Thyroid gland (tissue), 4 donors: ENCODE measurements around the gene OBSL1. TPM values are rescaled to one million over a fixed set of nuclear protein-coding genes. Genes with fewer than 3 reads are reported as not detected.

Experiments
- DNase-seq, 2 donors: peaks; one replicate each; pipeline ENCODE4 v3.0.0-alpha.2; 2019
- H3K27ac ChIP-seq, 3 donors: fragments of 200-600 bp; sonication (generic); 1 replicate in 2 of 3; 2 replicates in 1 of 3; pipeline ENCODE4 v1.5.1; 2016 to 2019; ENCODE audit warnings: mild to moderate bottlenecking in 1 of 3, moderate library complexity in 1 of 3
- H3K27me3 ChIP-seq: fragments of 200-600 bp; sonication (generic); one replicate; pipeline ENCODE4 v1.5.1; 2019
- H3K36me3 ChIP-seq, 2 donors: fragments of 200-600 bp; sonication (generic); one replicate each; pipeline ENCODE4 v1.5.1; 2016 to 2019
- H3K4me1 ChIP-seq, 2 donors: fragments of 200-600 bp; sonication (generic); one replicate each; pipeline ENCODE4 v1.5.1; 2017 to 2019
- H3K4me3 ChIP-seq, 3 donors: fragments of 200-600 bp; sonication (generic); replicated peaks in 1 of 3; 1 replicate in 2 of 3; 2 replicates in 1 of 3; pipeline ENCODE4 v1.5.1; 2016; ENCODE audit warnings: mild to moderate bottlenecking in 1 of 3
- H3K9me3 ChIP-seq: fragments of 200-600 bp; sonication (generic); one replicate; pipeline ENCODE4 v1.5.1; 2017
- CTCF ChIP-seq, 6 experiments: fragments of 200-600 bp in 3 of 6; fragments of 450-650 bp in 3 of 6; sonication (generic) in 3 of 6; IDR thresholded peaks; one replicate each; pipeline ENCODE4 v1.5.1; 2016 to 2019; ENCODE audit warnings: antibody characterized with exemption in 6 of 6, mild to moderate bottlenecking in 2 of 6, inconsistent platforms in 1 of 6, moderate library complexity in 1 of 6
- POLR2A ChIP-seq, 2 donors: fragments of 450-650 bp; IDR thresholded peaks; one replicate each; pipeline ENCODE4 v1.6.1; 2017; ENCODE audit warnings: antibody characterized with exemption in 2 of 2, mild to moderate bottlenecking in 2 of 2, moderate library complexity in 1 of 2
- WGBS, 2 donors: methylation state at CpG; one replicate each; pipeline ENCODE4 v1.1.5; 2017; 5-methylcytosine and 5-hydroxymethylcytosine counted together
- intact Hi-C: fragments of 100-400 bp; cut with DNase I; formaldehyde crosslinking; loops from one replicate; pipeline ENCODE4 v1.15.1; 2023
- total RNA-seq, 4 donors: library from RNA; depleted of rRNA; stranded (reverse); fragments of >200 nt; gene quantifications; one replicate each; pipeline ENCODE4 v1.2.3, GENCODE V29; 2016

Gene OBSL1
- total RNA-seq, 4 donors from 2014 or later, result 142 to 200 (median 170) TPM

DNA sequence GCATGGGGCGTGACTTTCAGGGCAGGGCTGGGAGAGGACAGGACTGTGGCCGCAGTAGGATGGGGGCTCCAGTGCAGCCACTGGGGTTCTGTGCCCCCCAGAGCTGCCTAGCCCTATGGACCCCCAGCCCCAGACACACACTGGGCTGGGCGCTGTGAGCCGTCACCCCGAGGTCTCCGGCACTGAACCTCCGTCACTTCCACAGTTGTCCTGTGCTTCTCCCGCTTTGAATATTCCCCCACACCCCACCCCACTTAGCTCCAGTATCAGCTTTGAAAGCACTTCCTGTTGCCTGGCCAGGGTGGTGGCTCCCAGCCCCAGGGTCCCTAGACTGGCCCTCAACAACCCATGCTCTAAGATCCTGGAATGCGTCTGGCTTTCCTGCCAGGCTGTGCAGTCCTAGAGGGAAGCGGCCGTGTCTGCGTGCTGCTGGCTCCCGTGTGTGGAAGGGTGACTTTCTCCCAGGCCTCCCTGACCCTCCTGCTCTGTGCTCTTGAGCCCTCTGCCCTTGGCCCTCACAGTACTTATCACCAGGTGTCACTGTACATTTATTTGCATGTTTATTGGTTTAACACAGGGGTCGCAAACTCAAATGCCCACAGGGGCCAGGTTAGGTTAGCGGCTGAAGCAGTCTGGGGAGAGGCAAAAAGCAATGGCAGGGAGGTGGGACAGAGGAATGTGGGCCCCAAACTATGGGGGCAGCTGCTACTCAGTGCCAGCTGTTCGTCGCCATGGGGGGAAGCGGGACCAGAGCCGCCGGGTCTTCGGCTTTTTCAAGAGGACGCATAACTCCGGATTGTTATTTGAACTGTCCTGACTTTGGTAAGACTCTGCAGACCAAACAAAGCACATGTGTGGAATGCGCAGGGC, 9.9 kb downstream of the OBSL1 start:
- no peak overlapping the region for H3K27ac ChIP-seq
- WGBS, 2 donors, result 76 to 77% methylated on average over 21 to 24 of the region's 24 CpGs
- no peak for TF ChIP-seq POLR2A (IDR thresholded peaks at IDR 0.05)
- TF ChIP-seq CTCF (IDR thresholded peaks at IDR 0.05), result no peak
- peaks cover 0 to 8% of the 10 kb centered on the region in 2 donors for H3K36me3 ChIP-seq
- no peaks in the 10 kb centered on the region for H3K9me3 ChIP-seq
- no peak for DNase-seq
- peaks cover 0 to 6% of the 10 kb centered on the region in 2 donors for H3K4me1 ChIP-seq
- no peaks in the 10 kb centered on the region for H3K27me3 ChIP-seq
- H3K4me3 ChIP-seq, result no peak overlapping the region
- intact Hi-C loops, result no loop called here

- H3K4me1 ChIP-seq, result peaks cover 0 to 6% of the 10 kb centered on the region in 2 donors
- H3K36me3 ChIP-seq, result peaks cover 0 to 8% of the 10 kb centered on the region in 2 donors
- 74 to 93% methylated on average over 3 of the region's 3 CpGs for WGBS, 2 donors
- no peak overlapping the region for H3K27ac ChIP-seq
- no peak overlapping the region for H3K4me3 ChIP-seq
- no peaks in the 10 kb centered on the region for H3K9me3 ChIP-seq
- DNase-seq, result no peak
- intact Hi-C loops, result no loop called here
- TF ChIP-seq CTCF (IDR thresholded peaks at IDR 0.05), result no peak
- no peak for TF ChIP-seq POLR2A (IDR thresholded peaks at IDR 0.05)
- H3K27me3 ChIP-seq, result no peaks in the 10 kb centered on the region
Measured at GRCh38 chr2:219560893-219561178, 10.5 kb downstream of the OBSL1 start.

DNA sequence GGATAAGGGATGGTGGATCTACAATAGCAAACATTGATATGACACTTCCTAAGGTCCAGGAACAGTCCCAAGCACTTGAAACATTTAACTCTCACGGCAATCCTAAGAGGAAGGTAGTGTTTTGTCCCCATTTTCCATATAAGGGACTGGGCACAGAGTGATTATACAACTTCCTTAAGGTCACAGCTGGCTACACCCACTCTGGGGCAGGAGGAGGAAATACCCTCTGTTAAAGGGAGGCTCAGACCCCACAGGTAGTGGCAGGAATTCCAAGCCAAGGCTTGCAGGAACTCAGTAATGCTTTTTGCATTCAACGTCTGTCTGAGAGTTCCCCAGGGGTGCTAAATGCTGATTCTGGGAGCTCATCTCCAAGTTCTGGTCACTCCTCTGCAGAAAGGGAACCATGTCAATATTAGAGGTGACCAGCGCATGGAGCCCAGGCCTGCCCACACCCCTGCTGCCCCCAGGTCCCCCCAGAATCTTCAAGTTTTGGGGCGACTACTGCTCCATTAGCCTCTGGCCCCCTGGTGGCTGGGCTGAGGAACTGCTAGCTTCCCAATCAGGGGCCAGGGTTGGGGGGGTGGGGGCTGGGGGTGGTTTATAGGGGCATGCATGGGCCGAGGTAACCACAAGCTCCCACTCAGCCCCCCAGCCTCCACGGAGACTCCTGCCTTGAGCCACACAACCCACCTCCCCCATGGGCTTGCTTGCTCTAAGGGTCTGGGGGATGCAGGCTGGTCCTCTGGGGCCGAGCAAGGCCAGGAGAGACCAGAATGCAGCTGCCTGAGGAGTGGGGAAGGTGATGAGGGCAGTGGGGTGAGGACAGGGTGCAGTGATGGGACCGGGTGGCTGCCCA, 11.1 kb downstream of the OBSL1 start:
- peak; percentile 4 to 93 (median 50) for TF ChIP-seq CTCF (IDR thresholded peaks at IDR 0.05)
- TF ChIP-seq POLR2A (IDR thresholded peaks at IDR 0.05), result no peak
- no peak overlapping the region for H3K4me3 ChIP-seq
- WGBS, 2 donors, result 38 to 44% methylated on average over 5 to 6 of the region's 8 CpGs
- H3K4me1 ChIP-seq, result peaks cover 0 to 6% of the 10 kb centered on the region in 2 donors
- no peaks in the 10 kb centered on the region for H3K9me3 ChIP-seq
- H3K27ac ChIP-seq, result no peak overlapping the region
- H3K27me3 ChIP-seq, result no peaks in the 10 kb centered on the region
- intact Hi-C loops, result no loop called here
- DNase-seq, result no peak
- H3K36me3 ChIP-seq, result peaks cover 0 to 8% of the 10 kb centered on the region in 2 donors

- Histone ChIP-seq H3K9me3 (no peaks in the 10 kb centered on the region), H3K4me1 (peaks cover 0 to 6% of the 10 kb centered on the region in 2 donors), H3K27me3 (no peaks in the 10 kb centered on the region), H3K36me3 (peaks cover 0 to 8% of the 10 kb centered on the region in 2 donors), H3K4me3 (no peak overlapping the region), H3K27ac (no peak overlapping the region)
- intact Hi-C loops, result no loop called here
- 89 to 94% methylated on average over 20 of the region's 20 CpGs for WGBS, 2 donors
- TF ChIP-seq POLR2A (IDR thresholded peaks at IDR 0.05) (no peak), CTCF (IDR thresholded peaks at IDR 0.05) (no peak)
- no peak for DNase-seq
Measured at GRCh38 chr2:219559156-219559915, 12.0 kb downstream of the OBSL1 start.
